GM12878 (cell line): ENCODE results near the gene TUT4. TPM values are rescaled to one million over a fixed set of nuclear protein-coding genes. Genes with fewer than 3 reads are reported as not detected.

Experiments used
- ATAC-seq: fragments of 200-7000 bp; cut with Tn5 transposase; 3 replicates; pipeline ENCODE4 v1.9.1; 2020; ENCODE audit warnings: mild to moderate bottlenecking, moderate library complexity
- BruUV-seq: library from RNA; stranded (reverse); fragments of 400-500 nt; replicated peaks from 2 replicates; lab custom pipeline; 2021; lab: Mats Ljungman, UMichigan
- CTCF ChIA-PET: fragments of 300-600 bp; sonication (Branson Sonifier 250); formaldehyde crosslinking; extraction: SDS; loops from one replicate; lab custom pipeline; 2021; ENCODE audit warnings: inconsistent platforms; lab: Yijun Ruan, JAX
- POLR2A ChIA-PET: fragments of 350-600 bp; formaldehyde crosslinking; extraction: SDS; loops from one replicate; lab custom pipeline; 2021; ENCODE audit warnings: inconsistent platforms; lab: Charles Lee
- RAD21 ChIA-PET: fragments of 300-600 bp; sonication (Branson Sonifier 250); formaldehyde crosslinking; loops from one replicate; lab custom pipeline; 2023; ENCODE audit warnings: antibody characterized with exemption; ENCODE audit not compliant: unreplicated experiment; lab: Charles Lee
- SMC1A ChIA-PET: fragments of 300-600 bp; sonication (Branson Sonifier 250); formaldehyde crosslinking; loops from one replicate; lab custom pipeline; 2023; ENCODE audit not compliant: unreplicated experiment, uncharacterized antibody; lab: Charles Lee
- DNase-seq: peaks from one replicate; pipeline ENCODE4 v3.0.0-alpha.2; 2011; ENCODE audit warnings: low read depth, low spot score
- FAIRE-seq: peaks from 3 replicates; lab custom pipeline; 2011; peaks lifted over from hg19 to GRCh38; lab: Jason Lieb, UNC
- H2AFZ ChIP-seq: 2 replicates; pipeline ENCODE4 v1.6.0; 2011; ENCODE audit warnings: low read depth, low read length, control low read depth; ENCODE audit not compliant: control insufficient read depth
- H3K27ac ChIP-seq: 2 replicates; pipeline ENCODE4 v1.5.1; 2011; ENCODE audit warnings: control low read depth; ENCODE audit not compliant: control insufficient read depth, insufficient read depth
- H3K27me3 ChIP-seq, 2 experiments: replicated peaks in 1 of 2; 2 replicates each; pipeline versions ENCODE4 v1.6.0 to v1.6.1; 2011; ENCODE audit warnings: low read length in 1 of 2; ENCODE audit not compliant: control insufficient read depth in 2 of 2, insufficient read depth in 2 of 2
- H3K36me3 ChIP-seq, 2 experiments: 2 replicates each; pipeline ENCODE4 v1.5.1; 2011; ENCODE audit warnings: low read length in 1 of 2; ENCODE audit not compliant: control insufficient read depth in 2 of 2, insufficient read depth in 2 of 2
- H3K4me1 ChIP-seq: 2 replicates; pipeline ENCODE4 v1.6.1; 2011; ENCODE audit warnings: mild to moderate bottlenecking, low read length, moderate library complexity, mixed read lengths; ENCODE audit not compliant: control insufficient read depth, insufficient read depth
- H3K4me2 ChIP-seq: 2 replicates; pipeline ENCODE4 v1.6.0; 2011; ENCODE audit warnings: control low read depth; ENCODE audit not compliant: control insufficient read depth, insufficient read depth
- H3K4me3 ChIP-seq: fragments of 200-600 bp; sonication (generic); 2 replicates; pipeline ENCODE4 v1.5.1; 2016
- H3K79me2 ChIP-seq: 2 replicates; pipeline ENCODE4 v1.6.0; 2011; ENCODE audit warnings: low read length; ENCODE audit not compliant: control insufficient read depth, insufficient read depth
- H3K9ac ChIP-seq: 2 replicates; pipeline ENCODE4 v1.8.0; 2011; ENCODE audit warnings: low read length, control low read depth, mixed read lengths; ENCODE audit not compliant: control insufficient read depth, insufficient read depth
- H3K9me3 ChIP-seq: replicated peaks from 3 replicates; pipeline ENCODE4 v1.5.1; 2011; ENCODE audit warnings: mild to moderate bottlenecking, low read length; ENCODE audit not compliant: control insufficient read depth, insufficient read depth
- H4K20me1 ChIP-seq: 2 replicates; pipeline ENCODE4 v1.6.0; 2011; ENCODE audit not compliant: control insufficient read depth, insufficient read depth
- BCL11A ChIP-seq: IDR thresholded peaks from 2 replicates; pipeline ENCODE4 v1.6.1; 2011; ENCODE audit warnings: low read depth, low read length
- EP300 ChIP-seq, 2 experiments: fragments of 150-350 bp in 1 of 2; IDR thresholded peaks; 2 replicates each; pipeline ENCODE4 v1.6.1; 2011 to 2012; ENCODE audit warnings: low read depth in 2 of 2, low read length in 2 of 2, borderline replicate concordance in 1 of 2, improper control_type of control experiment in 1 of 2, inconsistent platforms in 1 of 2; ENCODE audit not compliant: control insufficient read depth in 1 of 2
- FOXM1 ChIP-seq: IDR thresholded peaks from 2 replicates; pipeline ENCODE4 v1.6.1; 2012; ENCODE audit warnings: low read depth, mild to moderate bottlenecking, inconsistent platforms, low read length, moderate library complexity
- HDGF ChIP-seq: fragments of 450-650 bp; IDR thresholded peaks from 2 replicates; pipeline ENCODE4 v1.6.1; 2016; ENCODE audit warnings: antibody characterized with exemption
- IRF3 ChIP-seq: fragments of 450-650 bp; IDR thresholded peaks from 2 replicates; pipeline ENCODE4 v1.6.1; 2014; ENCODE audit warnings: mild to moderate bottlenecking
- KLF5 ChIP-seq: fragments of 450-650 bp; IDR thresholded peaks from 2 replicates; pipeline ENCODE4 v1.6.1; 2014; ENCODE audit warnings: mild to moderate bottlenecking; ENCODE audit not compliant: partially characterized antibody
- NFIC ChIP-seq: IDR thresholded peaks from 2 replicates; pipeline ENCODE4 v1.6.1; 2012; ENCODE audit warnings: low read depth, mild to moderate bottlenecking, inconsistent platforms, low read length, moderate library complexity
- PAX8 ChIP-seq: fragments of 450-650 bp; IDR thresholded peaks from 2 replicates; pipeline ENCODE4 v1.6.1; 2017; ENCODE audit warnings: mild to moderate bottlenecking, moderate library complexity
- PBX3 ChIP-seq: IDR thresholded peaks from 2 replicates; pipeline ENCODE4 v1.6.1; 2011; ENCODE audit warnings: mild to moderate bottlenecking, low read depth, low read length, moderate library complexity; ENCODE audit not compliant: insufficient replicate concordance
- POU2F2 ChIP-seq: IDR thresholded peaks from 3 replicates; pipeline ENCODE4 v1.6.1; 2011; ENCODE audit warnings: low read depth, mild to moderate bottlenecking, low read length, borderline replicate concordance
- SMAD1 ChIP-seq: fragments of 450-650 bp; IDR thresholded peaks from 2 replicates; pipeline ENCODE4 v1.6.1; 2018; ENCODE audit warnings: mild to moderate bottlenecking, low read depth; ENCODE audit not compliant: partially characterized antibody
- SREBF1 ChIP-seq: IDR thresholded peaks from 2 replicates; pipeline ENCODE4 v1.6.1; 2012; ENCODE audit warnings: mild to moderate bottlenecking, low read length
- SREBF2 ChIP-seq: IDR thresholded peaks from 2 replicates; pipeline ENCODE4 v1.6.1; 2012; ENCODE audit warnings: mild to moderate bottlenecking, low read length
- SUPT20H ChIP-seq: IDR thresholded peaks from 2 replicates; pipeline ENCODE4 v1.6.1; 2011; ENCODE audit warnings: low read depth, mild to moderate bottlenecking, low read length, moderate library complexity, borderline replicate concordance; ENCODE audit not compliant: control insufficient read depth
- TBL1XR1 ChIP-seq: IDR thresholded peaks from 2 replicates; pipeline ENCODE4 v1.6.1; 2012; ENCODE audit warnings: low read depth, low read length, improper control_type of control experiment
- TCF12 ChIP-seq: IDR thresholded peaks from 2 replicates; pipeline ENCODE4 v1.6.1; 2011; ENCODE audit warnings: low read depth, mild to moderate bottlenecking, low read length
- USF1 ChIP-seq: IDR thresholded peaks from 2 replicates; pipeline ENCODE4 v1.6.1; 2011; ENCODE audit warnings: borderline replicate concordance, low read depth, mild to moderate bottlenecking, moderate library complexity, mixed read lengths, low read length; ENCODE audit not compliant: insufficient read depth; ENCODE audit errors: extremely low read length
- ZBTB33 ChIP-seq: fragments of 450-650 bp; IDR thresholded peaks from 2 replicates; pipeline ENCODE4 v1.6.1; 2017; ENCODE audit warnings: mild to moderate bottlenecking
- ZNF24 ChIP-seq: fragments of 450-650 bp; IDR thresholded peaks from 2 replicates; pipeline ENCODE4 v1.6.1; 2017; ENCODE audit warnings: antibody characterized with exemption, mild to moderate bottlenecking
- ZNF622 ChIP-seq: fragments of 450-650 bp; IDR thresholded peaks from 2 replicates; pipeline ENCODE4 v1.6.1; 2017; ENCODE audit warnings: mild to moderate bottlenecking, inconsistent platforms
- WGBS: methylation state at CpG from one replicate; pipeline ENCODE4 v1.1.6; 2016; ENCODE audit warnings: low lambda C conversion rate; ENCODE audit not compliant: insufficient replicate concordance, insufficient coverage; ENCODE audit errors: missing lambda C conversion rate; 5-methylcytosine and 5-hydroxymethylcytosine counted together
- in situ Hi-C: fragments of 300-500 bp; cut with MboI; formaldehyde crosslinking; loops from 9 replicates; pipeline ENCODE4 v1.14.3; 2018; ENCODE audit warnings: mixed read lengths
- intact Hi-C: fragments of 100-400 bp; cut with micrococcal nuclease; formaldehyde crosslinking; loops from one replicate; pipeline ENCODE4 v1.14.2; 2022; ENCODE audit not compliant: unreplicated experiment
- polyA plus RNA-seq, 11 experiments: library from polyadenylated mRNA; depleted of rRNA in 4 of 11; unstranded in 6 of 11; stranded (reverse) in 5 of 11; fragments of >200 nt; fragmentation: Nextera tagmentation in 4 of 11; fragmentation: Illumina TruSeq in 1 of 11; extraction: Ambion mirVana in 4 of 11; extraction: Trizol in 1 of 11; gene quantifications; 1 replicate in 1 of 11; 2 replicates in 10 of 11; pipeline versions ENCODE4 v1.2.1 to v1.2.3, GENCODE V29; 2011 to 2016; ENCODE audit warnings: inconsistent platforms in 2 of 11, missing spikeins in 2 of 11, low read depth in 1 of 11
- total RNA-seq, 4 experiments: library from RNA; depleted of rRNA in 3 of 4; stranded (reverse); fragments of >200 nt in 3 of 4; fragmentation: Illumina TruSeq in 1 of 4; extraction: Trizol in 1 of 4; gene quantifications; 2 replicates each; pipeline versions ENCODE4 v1.2.1 to v1.2.3, GENCODE V29; 2013 to 2021

TUT4 gene
- total and polyA plus RNA-seq, 10 of the 15 experiments (the other 5 are each of a cell fraction or from before 2014, with no cell fraction given) = 9.4 to 40.7 (median 27.6) TPM

GRCh38 chr1:52574594-52574993 is 21.7 kb upstream of the TUT4 start:
- H3K4me2 ChIP-seq = no peak overlapping the region
- CTCF ChIA-PET = no interaction called here
- no TSS peak for BruUV-seq
- no peaks in the 10 kb centered on the region for H4K20me1 ChIP-seq
- no peaks in the 10 kb centered on the region for H3K4me1 ChIP-seq
- DNase-seq = no peak
- H3K9ac ChIP-seq = no peak overlapping the region
- intact Hi-C loops = no loop called here
- in situ Hi-C loops = no loop called here
- no peak overlapping the region for H3K4me3 ChIP-seq
- 65% methylated on average over 2 of the region's 2 CpGs for WGBS
- POLR2A ChIA-PET = no interaction called here
- SMC1A ChIA-PET = no interaction called here
- H3K27me3 ChIP-seq = no peaks in the 10 kb centered on the region; a peak in 1 of 4 replicates
- H2AFZ ChIP-seq = no peak overlapping the region
- no peaks in the 10 kb centered on the region for H3K9me3 ChIP-seq
- RAD21 ChIA-PET = no interaction called here
- no peak for FAIRE-seq
- no peaks in the 10 kb centered on the region for H3K79me2 ChIP-seq
- ATAC-seq = no peak
- TF ChIP-seq PAX8 (no peak), IRF3 (no peak), ZNF622 (no peak), ZBTB33 (no peak), SMAD1 (no peak), TBL1XR1 (no peak), SUPT20H (no peak), PBX3 (no peak), USF1 (no peak), KLF5 (no peak), SREBF2 (no peak), FOXM1 (no peak), NFIC (no peak), POU2F2 (no peak), ZNF24 (no peak), SREBF1 (no peak), TCF12 (no peak), EP300 (IDR thresholded peaks at IDR 0.05; ENCODE audit: borderline replicate concordance in 1 of 2, control insufficient read depth in 1 of 2, low read depth in 2 of 2, low read length in 2 of 2) (no peak), HDGF (no peak), BCL11A (no peak)
- TF ChIP-seq, all 136 proteins: peak for 0
- H3K27ac ChIP-seq = no peak overlapping the region
- H3K36me3 ChIP-seq = no peaks in the 10 kb centered on the region
